A549 (cell line): Measurements from ENCODE around the gene DTD2. TPM values are rescaled to one million over a fixed set of nuclear protein-coding genes. Genes with fewer than 3 reads are reported as not detected.

Experiments used
- ATAC-seq, 2 experiments: fragments of 200-7000 bp in 1 of 2; fragments of >200 bp in 1 of 2; cut with Nextera tagmentation in 1 of 2; cut with Tn5 transposase in 1 of 2; 3 replicates each; pipeline versions ENCODE4 v1.8.0 to v1.9.1; 2018 to 2020; ENCODE audit warnings: mild to moderate bottlenecking in 1 of 2, moderate library complexity in 1 of 2
- CTCF ChIA-PET: fragments of 300-600 bp; sonication (Branson Sonifier 250); formaldehyde crosslinking; extraction: SDS; loops from one replicate; lab custom pipeline; 2021; ENCODE audit warnings: antibody characterized with exemption, inconsistent platforms; lab: Yijun Ruan, JAX
- POLR2A ChIA-PET: fragments of 350-600 bp; formaldehyde crosslinking; extraction: SDS; loops from one replicate; lab custom pipeline; 2021; ENCODE audit warnings: antibody characterized with exemption, inconsistent platforms; lab: Yijun Ruan, JAX
- DNase-seq, 2 experiments: peaks; one replicate each; pipeline versions ENCODE4 v3.0.0 to v3.0.0-alpha.2; 2011 to 2016; ENCODE audit warnings: low read depth in 1 of 2, low spot score in 1 of 2
- FAIRE-seq: peaks from 2 replicates; lab custom pipeline; 2011; peaks lifted over from hg19 to GRCh38; lab: Jason Lieb, UNC
- H3K27ac ChIP-seq, 2 experiments: fragments of >200 bp; sonication (Bioruptor Twin); formaldehyde crosslinking; 3 replicates each; pipeline ENCODE4 v1.5.1; 2016 to 2017
- H3K4me1 ChIP-seq: fragments of >200 bp; sonication (Bioruptor Twin); formaldehyde crosslinking; 3 replicates; pipeline ENCODE4 v1.6.1; 2016
- H3K4me2 ChIP-seq: fragments of >200 bp; sonication (Bioruptor Twin); formaldehyde crosslinking; 3 replicates; pipeline ENCODE4 v1.6.1; 2016
- H3K4me3 ChIP-seq: fragments of >200 bp; sonication (Bioruptor Twin); formaldehyde crosslinking; 3 replicates; pipeline ENCODE4 v1.5.1; 2016
- H3K9me3 ChIP-seq: fragments of >200 bp; sonication (Bioruptor Twin); formaldehyde crosslinking; 3 replicates; pipeline ENCODE4 v1.6.1; 2016
- BHLHE40 ChIP-seq: IDR thresholded peaks from 2 replicates; pipeline ENCODE4 v1.6.1; 2012; ENCODE audit warnings: low read depth, low read length, inconsistent platforms
- CHD2 ChIP-seq: fragments of 150-350 bp; IDR thresholded peaks from 2 replicates; pipeline ENCODE4 v1.6.1; 2014; ENCODE audit warnings: low read length; ENCODE audit not compliant: partially characterized antibody
- EHMT2 ChIP-seq: fragments of 200-600 bp; sonication (generic); IDR thresholded peaks from 2 replicates; pipeline ENCODE4 v1.6.1; 2016; ENCODE audit warnings: antibody characterized with exemption, low read depth, mild to moderate bottlenecking, moderate library complexity
- FOSL2 ChIP-seq, 2 experiments: fragments of 450-650 bp in 1 of 2; fragments of >200 bp in 1 of 2; sonication (Bioruptor Twin) in 1 of 2; formaldehyde crosslinking; IDR thresholded peaks; 2 replicates each; pipeline versions ENCODE4 v1.5.0 to v1.6.1; 2016 to 2020; ENCODE audit warnings: mild to moderate bottlenecking in 1 of 2, moderate library complexity in 1 of 2
- JUN ChIP-seq, 2 experiments: fragments of >200 bp; sonication (Bioruptor Twin); formaldehyde crosslinking; IDR thresholded peaks; 2 replicates in 1 of 2; 3 replicates in 1 of 2; pipeline ENCODE4 v1.6.1; 2016 to 2017
- JUNB ChIP-seq: fragments of >200 bp; sonication (Bioruptor Twin); formaldehyde crosslinking; IDR thresholded peaks from 2 replicates; pipeline ENCODE4 v1.6.1; 2016
- KDM5A ChIP-seq: fragments of 200-600 bp; sonication (generic); IDR thresholded peaks from 2 replicates; pipeline ENCODE4 v1.6.1; 2016; ENCODE audit warnings: antibody characterized with exemption, mild to moderate bottlenecking
- MAFK ChIP-seq: fragments of 450-650 bp; IDR thresholded peaks from 2 replicates; pipeline ENCODE4 v1.6.1; 2014; ENCODE audit not compliant: partially characterized antibody
- MAZ ChIP-seq: fragments of 150-350 bp; IDR thresholded peaks from 2 replicates; pipeline ENCODE4 v1.6.1; 2014; ENCODE audit warnings: antibody characterized with exemption, low read depth, low read length, borderline replicate concordance
- POLR2AphosphoS2 ChIP-seq: conservative IDR thresholded peaks from 2 replicates; pipeline ENCODE4 v1.6.1; 2012; ENCODE audit warnings: low read length, improper control_type of control experiment, inconsistent platforms
- SMC3 ChIP-seq: fragments of >200 bp; sonication (Bioruptor Twin); formaldehyde crosslinking; IDR thresholded peaks from 3 replicates; pipeline ENCODE4 v1.6.1; 2018; ENCODE audit warnings: inconsistent platforms
- TP53 ChIP-seq: fragments of 250-450 bp; sonication (Bioruptor Pico); IDR thresholded peaks from 2 replicates; pipeline ENCODE4 v1.5.0; 2021; ENCODE audit warnings: mild to moderate bottlenecking, moderate library complexity
- ZNF302 ChIP-seq: fragments of 250-450 bp; sonication (Bioruptor Pico); IDR thresholded peaks from 2 replicates; pipeline ENCODE4 v1.9.0; 2021; ENCODE audit warnings: inconsistent platforms, mild to moderate bottlenecking, moderate library complexity
- WGBS: methylation state at CpG from one replicate; pipeline ENCODE4 v1.1.6; 2017; ENCODE audit errors: missing lambda C conversion rate; 5-methylcytosine and 5-hydroxymethylcytosine counted together
- polyA plus RNA-seq, 4 experiments: library from polyadenylated mRNA; depleted of rRNA in 3 of 4; stranded (reverse); fragments of >200 nt; fragmentation: RNase III in 1 of 4; extraction: RNeasy Plus Mini Kit Qiagen cat#74134 plus additional on column Dnase treatment in 1 of 4; gene quantifications; 2 replicates in 3 of 4; 3 replicates in 1 of 4; pipeline ENCODE4 v1.2.3, GENCODE V29; 2011 to 2017
- TF ChIP-seq, protein P1 (sequence below): fragments of 250-450 bp; sonication (Bioruptor Pico); IDR thresholded peaks from 2 replicates; pipeline ENCODE4 v1.5.0; 2021; ENCODE audit warnings: mild to moderate bottlenecking, moderate library complexity, borderline replicate concordance
- TF ChIP-seq, protein P2 (sequence below): fragments of >200 bp; sonication (Bioruptor Twin); formaldehyde crosslinking; IDR thresholded peaks from 3 replicates; pipeline ENCODE4 v1.5.1; 2016

Gene DTD2
- polyA plus RNA-seq, 2 of the 4 experiments (the other 2 are of a cell fraction), result 28.5 to 39.5 TPM

DNA sequence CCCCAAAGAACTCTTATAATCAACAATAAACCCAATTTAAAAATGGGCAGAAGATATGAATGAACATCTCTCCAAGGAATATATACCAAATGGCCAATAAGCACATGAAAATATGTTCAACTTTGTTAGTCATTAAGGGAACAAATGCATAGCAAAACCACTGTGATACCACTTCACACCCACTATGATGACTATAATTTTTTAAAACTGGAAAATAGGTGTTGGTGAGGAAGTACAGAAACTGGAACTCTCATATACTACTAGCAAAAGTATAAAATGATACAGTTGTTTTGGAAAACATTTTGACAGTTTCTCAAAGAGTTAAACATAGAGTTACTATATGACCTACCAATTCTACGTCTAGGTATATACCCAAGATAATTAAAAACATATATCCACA, 27.5 kb downstream of the DTD2 start (continued):
- TF ChIP-seq, protein P1, sequence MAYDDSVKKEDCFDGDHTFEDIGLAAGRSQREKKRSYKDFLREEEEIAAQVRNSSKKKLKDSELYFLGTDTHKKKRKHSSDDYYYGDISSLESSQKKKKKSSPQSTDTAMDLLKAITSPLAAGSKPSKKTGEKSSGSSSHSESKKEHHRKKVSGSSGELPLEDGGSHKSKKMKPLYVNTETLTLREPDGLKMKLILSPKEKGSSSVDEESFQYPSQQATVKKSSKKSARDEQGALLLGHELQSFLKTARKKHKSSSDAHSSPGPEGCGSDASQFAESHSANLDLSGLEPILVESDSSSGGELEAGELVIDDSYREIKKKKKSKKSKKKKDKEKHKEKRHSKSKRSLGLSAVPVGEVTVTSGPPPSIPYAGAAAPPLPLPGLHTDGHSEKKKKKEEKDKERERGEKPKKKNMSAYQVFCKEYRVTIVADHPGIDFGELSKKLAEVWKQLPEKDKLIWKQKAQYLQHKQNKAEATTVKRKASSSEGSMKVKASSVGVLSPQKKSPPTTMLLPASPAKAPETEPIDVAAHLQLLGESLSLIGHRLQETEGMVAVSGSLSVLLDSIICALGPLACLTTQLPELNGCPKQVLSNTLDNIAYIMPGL, result no peak
- no peak for TF ChIP-seq CHD2
- TF ChIP-seq TP53, result no peak
- no peak for TF ChIP-seq EHMT2
- no peak for TF ChIP-seq BHLHE40
- TF ChIP-seq FOSL2 (IDR thresholded peaks at IDR 0.05), result no peak
- no peak for TF ChIP-seq FOSL2 (CRISPR knock-in tag; IDR thresholded peaks at IDR 0.05)

DNA sequence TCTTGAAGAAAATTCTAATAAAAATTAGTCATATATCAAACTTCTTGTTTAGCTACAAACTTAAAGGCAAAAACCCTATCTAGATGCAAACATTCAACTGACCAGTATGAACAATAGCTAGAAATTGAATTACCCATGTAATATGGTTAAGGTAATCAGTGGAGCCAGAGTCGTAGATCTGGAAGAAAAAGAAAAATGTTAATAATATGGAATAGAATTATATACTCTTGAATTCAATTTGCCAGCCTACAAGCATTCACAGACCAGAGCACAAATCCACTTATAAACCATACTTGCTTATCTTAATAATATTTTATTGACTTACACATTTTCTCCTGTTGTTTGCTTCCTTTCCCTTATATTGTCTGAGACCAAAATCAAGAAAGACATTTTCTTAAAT, 29.3 kb downstream of the DTD2 start:
- no peaks in the 10 kb centered on the region for H3K4me1 ChIP-seq
- DNase-seq (no peak), ATAC-seq (no peak), FAIRE-seq (peak; percentile 13)
- H3K4me2 ChIP-seq, result no peak overlapping the region
- no peak overlapping the region for H3K4me3 ChIP-seq
- 86% methylated on average over 1 of the region's 1 CpG for WGBS
- H3K9me3 ChIP-seq, result no peaks in the 10 kb centered on the region
- POLR2A ChIA-PET, result interaction anchor here (1.7 kb wide), 1 partner anchor 8 kb away, joined by 9 read pairs; the partner anchor contains the start of gene HEATR5A
- CTCF ChIA-PET, result interaction anchor here (1.5 to 3.0 kb wide), 2 partner anchors 8 to 22 kb away, joined by 9 to 10 read pairs; partner anchors contain the start of gene HEATR5A
- TF ChIP-seq, protein P2, sequence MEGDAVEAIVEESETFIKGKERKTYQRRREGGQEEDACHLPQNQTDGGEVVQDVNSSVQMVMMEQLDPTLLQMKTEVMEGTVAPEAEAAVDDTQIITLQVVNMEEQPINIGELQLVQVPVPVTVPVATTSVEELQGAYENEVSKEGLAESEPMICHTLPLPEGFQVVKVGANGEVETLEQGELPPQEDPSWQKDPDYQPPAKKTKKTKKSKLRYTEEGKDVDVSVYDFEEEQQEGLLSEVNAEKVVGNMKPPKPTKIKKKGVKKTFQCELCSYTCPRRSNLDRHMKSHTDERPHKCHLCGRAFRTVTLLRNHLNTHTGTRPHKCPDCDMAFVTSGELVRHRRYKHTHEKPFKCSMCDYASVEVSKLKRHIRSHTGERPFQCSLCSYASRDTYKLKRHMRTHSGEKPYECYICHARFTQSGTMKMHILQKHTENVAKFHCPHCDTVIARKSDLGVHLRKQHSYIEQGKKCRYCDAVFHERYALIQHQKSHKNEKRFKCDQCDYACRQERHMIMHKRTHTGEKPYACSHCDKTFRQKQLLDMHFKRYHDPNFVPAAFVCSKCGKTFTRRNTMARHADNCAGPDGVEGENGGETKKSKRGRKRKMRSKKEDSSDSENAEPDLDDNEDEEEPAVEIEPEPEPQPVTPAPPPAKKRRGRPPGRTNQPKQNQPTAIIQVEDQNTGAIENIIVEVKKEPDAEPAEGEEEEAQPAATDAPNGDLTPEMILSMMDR, result no peak
- no peak overlapping the region for H3K27ac ChIP-seq

DNA sequence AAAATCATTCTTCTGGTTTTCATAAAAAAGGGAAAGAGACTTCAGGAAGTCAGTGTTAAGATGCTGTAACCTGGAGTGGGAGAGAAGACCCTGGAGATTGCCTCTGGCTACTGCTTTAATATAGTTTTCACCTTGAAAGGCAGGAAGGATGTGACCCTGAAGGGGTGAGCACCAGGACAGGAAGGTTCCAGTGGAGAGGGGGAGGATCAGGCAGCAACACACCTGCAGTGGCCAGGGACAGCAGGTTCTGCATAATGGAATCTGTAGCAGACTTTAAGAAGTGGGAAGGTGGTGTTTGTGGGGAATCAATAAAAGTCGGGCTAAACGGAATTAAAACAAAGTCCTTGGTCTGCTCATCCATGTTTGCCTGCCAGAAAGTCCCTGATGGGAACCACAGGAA, 30.6 kb downstream of the DTD2 start:
- DNase-seq (no peak), FAIRE-seq (no peak), ATAC-seq (no peak)
- Histone ChIP-seq H3K4me2 (no peak overlapping the region), H3K27ac (no peak overlapping the region), H3K9me3 (no peaks in the 10 kb centered on the region), H3K4me1 (no peaks in the 10 kb centered on the region), H3K4me3 (no peak overlapping the region)
- POLR2A ChIA-PET, result no interaction called here
- CTCF ChIA-PET, result interaction anchor here (3.0 kb wide), 1 partner anchor 23 kb away, joined by 10 read pairs; no protein-coding TSS in a partner anchor
- TF ChIP-seq ZNF302 (CRISPR knock-in tag) (no peak), JUN (IDR thresholded peaks at IDR 0.05) (no peak), JUNB (no peak), MAZ (no peak), POLR2AphosphoS2 (no peak), KDM5A (no peak), MAFK (no peak), SMC3 (no peak)
- 92% methylated on average over 2 of the region's 2 CpGs for WGBS

DNA sequence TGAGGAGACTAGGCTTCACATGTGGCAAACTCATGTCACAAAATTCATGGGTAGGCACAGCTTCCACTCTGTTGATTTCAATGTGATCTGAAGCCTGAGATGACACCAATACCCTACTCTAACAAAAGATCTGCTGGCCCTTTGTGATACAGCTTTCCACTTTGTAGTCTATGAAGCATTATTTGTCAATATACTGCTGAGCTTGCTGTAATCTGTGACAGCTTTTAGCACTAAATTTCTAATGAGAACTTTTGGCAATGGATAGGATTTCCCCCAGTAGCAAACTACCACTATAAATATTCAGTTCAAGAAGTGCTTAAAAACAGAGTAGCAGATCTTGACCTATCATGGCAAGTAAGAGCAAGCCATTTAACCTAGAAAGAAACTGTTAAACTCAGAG, 31.4 kb downstream of the DTD2 start:
- no peak for FAIRE-seq
- no peak for DNase-seq
- H3K4me2 ChIP-seq, result no peak overlapping the region
- ChIA-PET CTCF (interaction anchor here (3.0 kb wide), 1 partner anchor 24 kb away, joined by 10 read pairs; no protein-coding TSS in a partner anchor), POLR2A (no interaction called here)
- H3K27ac ChIP-seq, result no peak overlapping the region
- no peak for ATAC-seq
- H3K4me1 ChIP-seq, result peaks cover 5% of the 10 kb centered on the region; the same call in 2 of the 3 replicates
- H3K4me3 ChIP-seq, result no peak overlapping the region
- H3K9me3 ChIP-seq, result no peaks in the 10 kb centered on the region
- TF ChIP-seq MAZ (no peak), MAFK (peak; percentile 81)
